AG04449 (cell line): ENCODE data around the gene OSTN.

ENCODE experiments used
- CTCF ChIA-PET: fragments of 350-600 bp; formaldehyde crosslinking; extraction: SDS; loops from one replicate; lab custom pipeline; 2021; ENCODE audit warnings: antibody characterized with exemption; lab: Yijun Ruan, JAX
- POLR2A ChIA-PET: fragments of 400-600, 350-600 bp; formaldehyde crosslinking; extraction: SDS; loops from one replicate; lab custom pipeline; 2020; ENCODE audit warnings: antibody characterized with exemption, inconsistent platforms; lab: Yijun Ruan, JAX
- DNase-seq: peaks from one replicate; pipeline ENCODE4 v3.0.0-alpha.2; 2010; ENCODE audit warnings: low read depth, low spot score
- H3K4me3 ChIP-seq: 2 replicates; pipeline ENCODE4 v1.5.1; 2011; ENCODE audit warnings: low read depth, mild to moderate bottlenecking, control low read depth, low read length
- TF ChIP-seq, protein P1 (sequence below): IDR thresholded peaks from one replicate; pipeline ENCODE4 v1.5.1; 2011; ENCODE audit warnings: mild to moderate bottlenecking, moderate library complexity, low read length, control low read depth, inconsistent platforms; ENCODE audit not compliant: insufficient read depth; ENCODE audit errors: missing control alignments

The OSTN gene

DNA sequence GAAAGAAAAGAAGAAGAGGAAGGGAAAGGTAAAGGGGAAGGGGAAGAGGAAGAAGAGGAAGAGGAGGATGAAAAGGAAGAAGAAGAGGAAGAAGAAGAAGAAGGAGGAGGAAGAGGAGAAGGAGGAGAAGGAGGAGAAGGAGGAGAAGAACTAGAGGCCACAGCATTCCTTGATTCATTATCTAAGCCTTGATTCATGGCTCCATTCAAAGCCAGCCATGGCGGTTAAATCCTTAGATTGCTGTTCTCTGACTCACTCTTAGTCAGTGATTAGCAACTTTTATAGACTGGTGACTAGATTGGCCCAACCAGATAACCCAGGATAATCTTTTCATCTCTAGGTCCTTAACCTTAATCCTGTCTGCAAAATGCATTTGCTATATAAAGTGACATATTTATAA is 47.6 kb downstream of the OSTN start:
- POLR2A ChIA-PET, result no interaction called here
- CTCF ChIA-PET, result no interaction called here
- no peak overlapping the region for H3K4me3 ChIP-seq
- DNase-seq, result no peak
- TF ChIP-seq, protein P1, sequence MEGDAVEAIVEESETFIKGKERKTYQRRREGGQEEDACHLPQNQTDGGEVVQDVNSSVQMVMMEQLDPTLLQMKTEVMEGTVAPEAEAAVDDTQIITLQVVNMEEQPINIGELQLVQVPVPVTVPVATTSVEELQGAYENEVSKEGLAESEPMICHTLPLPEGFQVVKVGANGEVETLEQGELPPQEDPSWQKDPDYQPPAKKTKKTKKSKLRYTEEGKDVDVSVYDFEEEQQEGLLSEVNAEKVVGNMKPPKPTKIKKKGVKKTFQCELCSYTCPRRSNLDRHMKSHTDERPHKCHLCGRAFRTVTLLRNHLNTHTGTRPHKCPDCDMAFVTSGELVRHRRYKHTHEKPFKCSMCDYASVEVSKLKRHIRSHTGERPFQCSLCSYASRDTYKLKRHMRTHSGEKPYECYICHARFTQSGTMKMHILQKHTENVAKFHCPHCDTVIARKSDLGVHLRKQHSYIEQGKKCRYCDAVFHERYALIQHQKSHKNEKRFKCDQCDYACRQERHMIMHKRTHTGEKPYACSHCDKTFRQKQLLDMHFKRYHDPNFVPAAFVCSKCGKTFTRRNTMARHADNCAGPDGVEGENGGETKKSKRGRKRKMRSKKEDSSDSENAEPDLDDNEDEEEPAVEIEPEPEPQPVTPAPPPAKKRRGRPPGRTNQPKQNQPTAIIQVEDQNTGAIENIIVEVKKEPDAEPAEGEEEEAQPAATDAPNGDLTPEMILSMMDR, result no peak

GRCh38 chr3:191253089-191253799 is 54.2 kb downstream of the OSTN start:
- POLR2A ChIA-PET, result no interaction called here
- DNase-seq, result no peak
- TF ChIP-seq, protein P1, result no peak
- no peak overlapping the region for H3K4me3 ChIP-seq
- CTCF ChIA-PET, result no interaction called here

GRCh38 chr3:191254098-191254873 is 55.2 kb downstream of the OSTN start:
- no peak for DNase-seq
- TF ChIP-seq, protein P1, result no peak
- H3K4me3 ChIP-seq, result no peak overlapping the region
- ChIA-PET POLR2A (no interaction called here), CTCF (no interaction called here)

DNA sequence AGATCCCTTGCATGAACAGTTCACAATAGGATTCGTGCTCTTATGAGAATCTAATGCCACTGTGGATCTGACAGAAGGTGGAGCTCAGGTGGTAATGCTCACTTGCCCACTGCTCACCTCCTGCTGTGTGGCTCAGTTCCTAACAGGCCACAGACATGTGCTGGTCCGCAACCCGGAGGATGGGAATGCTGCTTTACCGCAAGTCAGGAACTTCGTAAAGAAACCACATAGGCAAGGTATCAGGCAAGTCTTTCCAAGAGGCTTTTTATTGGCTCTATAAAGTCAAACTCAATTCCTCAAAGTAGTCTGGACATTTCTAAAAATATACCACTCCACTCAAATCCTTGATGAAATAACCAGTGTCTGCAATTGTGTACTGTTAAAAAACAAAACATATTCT is 56.1 kb downstream of the OSTN start:
- CTCF ChIA-PET, result no interaction called here
- POLR2A ChIA-PET, result no interaction called here
- DNase-seq, result no peak
- no peak overlapping the region for H3K4me3 ChIP-seq
- TF ChIP-seq, protein P1, result no peak

DNA sequence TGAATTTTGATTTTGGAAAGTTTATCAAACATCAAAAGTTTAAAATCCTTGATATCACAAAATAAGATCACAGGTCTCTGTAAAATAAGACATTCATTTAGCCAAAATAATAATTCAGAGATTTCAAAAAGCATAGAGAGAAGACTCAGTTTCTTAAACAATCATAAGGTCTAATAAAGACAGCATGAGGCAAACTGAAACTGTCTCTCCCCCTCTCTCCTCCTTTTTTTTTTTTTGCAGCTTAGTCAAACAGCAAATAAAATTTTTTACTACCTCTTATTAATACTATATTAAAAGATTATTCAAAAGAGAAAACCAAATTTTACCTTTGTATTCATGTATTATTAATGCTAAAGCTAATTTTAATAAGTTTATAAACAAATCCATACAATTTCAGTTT is 57.4 kb downstream of the OSTN start:
- ChIA-PET POLR2A (no interaction called here), CTCF (no interaction called here)
- TF ChIP-seq, protein P1, result no peak
- no peak overlapping the region for H3K4me3 ChIP-seq
- no peak for DNase-seq

DNA sequence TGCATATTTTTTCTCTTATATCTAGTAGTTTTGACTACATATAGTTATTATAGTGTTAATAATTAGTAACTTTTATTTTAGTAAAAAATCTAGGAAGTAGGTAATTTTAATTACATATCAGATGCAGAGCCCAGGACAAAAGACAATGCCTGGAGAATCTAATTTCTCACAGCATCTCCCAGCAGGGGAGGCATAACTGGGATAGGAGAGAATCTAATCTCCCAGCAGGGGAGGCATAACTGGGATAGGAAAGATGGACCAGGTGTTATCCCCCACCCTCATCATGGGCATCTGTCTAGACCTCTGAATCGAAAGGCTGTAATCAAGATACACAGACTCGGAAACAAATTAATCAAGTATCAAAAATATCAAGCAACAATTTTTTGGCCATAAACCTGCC is 58.2 kb downstream of the OSTN start:
- ChIA-PET CTCF (no interaction called here), POLR2A (no interaction called here)
- H3K4me3 ChIP-seq, result no peak overlapping the region
- TF ChIP-seq, protein P1, result no peak
- no peak for DNase-seq
